GM19395 (cell line): ENCODE data around the gene PSMD1.
"Not testable (repeated sequence)": the region's sequence is repeated elsewhere in the genome, so short reads cannot be mapped to it uniquely, and the experiment has no call there.

ENCODE experiments used
- ATAC-seq: cut with Tn5 transposase; IDR thresholded peaks from one replicate; pipeline ENCODE4 v1.9.1; 2021; ENCODE audit warnings: mild to moderate bottlenecking, moderate library complexity; ENCODE audit not compliant: unreplicated experiment

PSMD1 gene

GRCh38 chr2:231140808-231141207, 84.1 kb downstream of the PSMD1 start:
- ATAC-seq, result not testable (repeated sequence)

- ATAC-seq, result no peak
These were observed 88.2 kb downstream of the PSMD1 start for GRCh38 chr2:231144896-231145295.

GRCh38 chr2:231146665-231147064, 90.0 kb downstream of the PSMD1 start:
- no peak for ATAC-seq

GRCh38 chr2:231152800-231153557, 96.3 kb downstream of the PSMD1 start:
- ATAC-seq, result no peak

GRCh38 chr2:231159306-231159705, 102.6 kb downstream of the PSMD1 start:
- no peak for ATAC-seq

- ATAC-seq, result no peak
These were observed 104.0 kb downstream of the PSMD1 start for GRCh38 chr2:231160701-231161100.

- ATAC-seq, result no peak
These were observed 104.7 kb downstream of the PSMD1 start for GRCh38 chr2:231161252-231161839.

- no peak for ATAC-seq
These were observed 105.2 kb downstream of the PSMD1 start for GRCh38 chr2:231161877-231162329.

GRCh38 chr2:231163011-231163410, 106.3 kb downstream of the PSMD1 start:
- ATAC-seq, result no peak

GRCh38 chr2:231163414-231164095, 106.9 kb downstream of the PSMD1 start:
- no peak for ATAC-seq

- no peak for ATAC-seq
These were observed 111.2 kb downstream of the PSMD1 start for GRCh38 chr2:231167745-231168459.

- no peak for ATAC-seq
These were observed 111.9 kb downstream of the PSMD1 start for GRCh38 chr2:231168460-231169139.

- no peak for ATAC-seq
These were observed 112.8 kb downstream of the PSMD1 start for GRCh38 chr2:231169488-231169887.

GRCh38 chr2:231170055-231170454, 113.4 kb downstream of the PSMD1 start:
- ATAC-seq, result no peak

GRCh38 chr2:231172025-231172424, 115.4 kb downstream of the PSMD1 start:
- ATAC-seq, result no peak

GRCh38 chr2:231174211-231174651, 117.6 kb downstream of the PSMD1 start:
- ATAC-seq, result no peak

GRCh38 chr2:231176066-231176465, 119.4 kb downstream of the PSMD1 start:
- ATAC-seq, result no peak

GRCh38 chr2:231177156-231178025, 120.7 kb downstream of the PSMD1 start:
- ATAC-seq, result no peak

- ATAC-seq, result not testable (repeated sequence)
These were observed 122.1 kb downstream of the PSMD1 start for GRCh38 chr2:231178805-231179204.
